Mammary epithelial cell (primary cell): ENCODE results near the gene ADARB1.

Source experiments
- CTCF ChIP-seq, 2 donors: IDR thresholded peaks in 1 of 2; conservative IDR thresholded peaks in 1 of 2; 2 replicates each; pipeline ENCODE4 v1.5.1; 2011 to 2012; ENCODE audit warnings: inconsistent platforms in 2 of 2, low read length in 2 of 2, mild to moderate bottlenecking in 2 of 2, control low read depth in 1 of 2, low read depth in 1 of 2; ENCODE audit not compliant: insufficient read depth in 1 of 2; ENCODE audit errors: extremely low read depth in 1 of 2
- EZH2 ChIP-seq: IDR thresholded peaks from 2 replicates; pipeline ENCODE4 v1.6.1; 2012; ENCODE audit warnings: low read length, inconsistent platforms, borderline replicate concordance

- TF ChIP-seq CTCF (conservative IDR thresholded peaks at IDR 0.05 in 1 of 2, IDR thresholded peaks at IDR 0.05 in 1 of 2; ENCODE audit: extremely low read depth in 1 of 2, insufficient read depth in 1 of 2, low read depth in 1 of 2, low read length in 2 of 2) (no peak), EZH2 (no peak)
Measured at GRCh38 chr21:45108808-45109781, 34.7 kb downstream of the ADARB1 start.
